ENCODE results near the gene CAMTA1.

DNA sequence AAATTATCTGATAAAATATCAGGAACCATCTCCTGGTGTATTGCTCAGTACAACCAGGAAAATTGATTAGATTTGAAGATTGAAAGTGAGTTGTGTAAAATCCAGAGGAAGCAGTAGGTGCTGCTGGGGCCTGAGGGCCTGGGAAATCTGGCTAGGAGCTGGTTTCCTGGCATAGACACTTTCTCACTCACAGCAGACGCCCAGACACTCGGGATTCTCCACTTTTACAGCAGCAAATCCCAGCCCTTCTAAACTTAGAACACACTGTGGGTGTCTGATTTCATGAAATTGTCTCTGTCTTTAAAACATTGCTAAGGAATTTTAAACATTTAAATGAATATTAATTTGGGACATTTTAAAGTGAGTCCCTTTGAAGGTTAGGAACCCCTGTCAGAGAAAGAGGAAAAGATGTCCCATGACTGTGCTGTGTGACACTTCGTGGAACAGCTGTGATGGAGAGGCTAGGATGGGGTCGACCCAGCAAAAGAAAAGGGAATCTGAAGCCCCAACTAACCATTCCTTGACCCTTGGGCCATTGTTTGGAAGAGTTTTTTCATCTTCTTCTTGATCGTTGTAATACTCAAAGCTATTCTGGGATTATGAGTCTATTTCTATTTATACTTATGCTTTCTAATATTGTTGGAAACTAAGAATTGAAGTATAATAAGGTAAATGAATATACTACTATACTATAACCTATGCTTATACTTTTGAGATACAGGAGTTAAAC is 936.9 kb downstream of the CAMTA1 start:
- TF ChIP-seq EZH2phosphoT487 (conservative IDR thresholded peaks at IDR 0.05; ENCODE audit: low read length) = no peak
- TF ChIP-seq, protein P1, sequence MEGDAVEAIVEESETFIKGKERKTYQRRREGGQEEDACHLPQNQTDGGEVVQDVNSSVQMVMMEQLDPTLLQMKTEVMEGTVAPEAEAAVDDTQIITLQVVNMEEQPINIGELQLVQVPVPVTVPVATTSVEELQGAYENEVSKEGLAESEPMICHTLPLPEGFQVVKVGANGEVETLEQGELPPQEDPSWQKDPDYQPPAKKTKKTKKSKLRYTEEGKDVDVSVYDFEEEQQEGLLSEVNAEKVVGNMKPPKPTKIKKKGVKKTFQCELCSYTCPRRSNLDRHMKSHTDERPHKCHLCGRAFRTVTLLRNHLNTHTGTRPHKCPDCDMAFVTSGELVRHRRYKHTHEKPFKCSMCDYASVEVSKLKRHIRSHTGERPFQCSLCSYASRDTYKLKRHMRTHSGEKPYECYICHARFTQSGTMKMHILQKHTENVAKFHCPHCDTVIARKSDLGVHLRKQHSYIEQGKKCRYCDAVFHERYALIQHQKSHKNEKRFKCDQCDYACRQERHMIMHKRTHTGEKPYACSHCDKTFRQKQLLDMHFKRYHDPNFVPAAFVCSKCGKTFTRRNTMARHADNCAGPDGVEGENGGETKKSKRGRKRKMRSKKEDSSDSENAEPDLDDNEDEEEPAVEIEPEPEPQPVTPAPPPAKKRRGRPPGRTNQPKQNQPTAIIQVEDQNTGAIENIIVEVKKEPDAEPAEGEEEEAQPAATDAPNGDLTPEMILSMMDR (IDR thresholded peaks at IDR 0.05; ENCODE audit: insufficient read depth, low read length, poor library complexity, severe bottlenecking) = no peak

Measured in SU-DHL-6 (cell line).